Brain microvascular endothelial cell (primary cell): ENCODE results near the gene ADAM11.
"Not testable (repeated sequence)": the region's sequence is repeated elsewhere in the genome, so short reads cannot be mapped to it uniquely, and the experiment has no call there.

Source experiments
- DNase-seq: peaks from one replicate; pipeline ENCODE4 v3.0.0-alpha.2; 2020
- H3K27ac ChIP-seq: fragments of 250-450 bp; sonication (Bioruptor Pico); 2 replicates; pipeline ENCODE4 v1.5.1; 2020; ENCODE audit warnings: mild to moderate bottlenecking, moderate library complexity
- H3K27me3 ChIP-seq: fragments of 250-450 bp; sonication (Bioruptor Pico); replicated peaks from 2 replicates; pipeline ENCODE4 v1.5.1; 2020; ENCODE audit warnings: mild to moderate bottlenecking
- H3K36me3 ChIP-seq: fragments of 250-450 bp; sonication (Bioruptor Pico); replicated peaks from 2 replicates; pipeline ENCODE4 v1.5.1; 2020; ENCODE audit warnings: mild to moderate bottlenecking
- H3K4me3 ChIP-seq: 2 replicates; pipeline ENCODE4 v1.5.1; 2011; ENCODE audit warnings: low read depth, mild to moderate bottlenecking, control low read depth, low read length, moderate library complexity
- in situ Hi-C: cut with HindIII; loops from 2 replicates; pipeline ENCODE4 v1.10.0; 2017; ENCODE audit warnings: low sequenced_read_pairs, low pct_ligation_motif_present
- TF ChIP-seq, protein P1 (sequence below): IDR thresholded peaks from 2 replicates; pipeline ENCODE4 v1.5.1; 2011; ENCODE audit warnings: low read depth, mild to moderate bottlenecking, moderate library complexity, low read length, control low read depth, inconsistent platforms; ENCODE audit errors: missing control alignments

ADAM11 gene, protein sequence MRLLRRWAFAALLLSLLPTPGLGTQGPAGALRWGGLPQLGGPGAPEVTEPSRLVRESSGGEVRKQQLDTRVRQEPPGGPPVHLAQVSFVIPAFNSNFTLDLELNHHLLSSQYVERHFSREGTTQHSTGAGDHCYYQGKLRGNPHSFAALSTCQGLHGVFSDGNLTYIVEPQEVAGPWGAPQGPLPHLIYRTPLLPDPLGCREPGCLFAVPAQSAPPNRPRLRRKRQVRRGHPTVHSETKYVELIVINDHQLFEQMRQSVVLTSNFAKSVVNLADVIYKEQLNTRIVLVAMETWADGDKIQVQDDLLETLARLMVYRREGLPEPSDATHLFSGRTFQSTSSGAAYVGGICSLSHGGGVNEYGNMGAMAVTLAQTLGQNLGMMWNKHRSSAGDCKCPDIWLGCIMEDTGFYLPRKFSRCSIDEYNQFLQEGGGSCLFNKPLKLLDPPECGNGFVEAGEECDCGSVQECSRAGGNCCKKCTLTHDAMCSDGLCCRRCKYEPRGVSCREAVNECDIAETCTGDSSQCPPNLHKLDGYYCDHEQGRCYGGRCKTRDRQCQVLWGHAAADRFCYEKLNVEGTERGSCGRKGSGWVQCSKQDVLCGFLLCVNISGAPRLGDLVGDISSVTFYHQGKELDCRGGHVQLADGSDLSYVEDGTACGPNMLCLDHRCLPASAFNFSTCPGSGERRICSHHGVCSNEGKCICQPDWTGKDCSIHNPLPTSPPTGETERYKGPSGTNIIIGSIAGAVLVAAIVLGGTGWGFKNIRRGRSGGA

DNA sequence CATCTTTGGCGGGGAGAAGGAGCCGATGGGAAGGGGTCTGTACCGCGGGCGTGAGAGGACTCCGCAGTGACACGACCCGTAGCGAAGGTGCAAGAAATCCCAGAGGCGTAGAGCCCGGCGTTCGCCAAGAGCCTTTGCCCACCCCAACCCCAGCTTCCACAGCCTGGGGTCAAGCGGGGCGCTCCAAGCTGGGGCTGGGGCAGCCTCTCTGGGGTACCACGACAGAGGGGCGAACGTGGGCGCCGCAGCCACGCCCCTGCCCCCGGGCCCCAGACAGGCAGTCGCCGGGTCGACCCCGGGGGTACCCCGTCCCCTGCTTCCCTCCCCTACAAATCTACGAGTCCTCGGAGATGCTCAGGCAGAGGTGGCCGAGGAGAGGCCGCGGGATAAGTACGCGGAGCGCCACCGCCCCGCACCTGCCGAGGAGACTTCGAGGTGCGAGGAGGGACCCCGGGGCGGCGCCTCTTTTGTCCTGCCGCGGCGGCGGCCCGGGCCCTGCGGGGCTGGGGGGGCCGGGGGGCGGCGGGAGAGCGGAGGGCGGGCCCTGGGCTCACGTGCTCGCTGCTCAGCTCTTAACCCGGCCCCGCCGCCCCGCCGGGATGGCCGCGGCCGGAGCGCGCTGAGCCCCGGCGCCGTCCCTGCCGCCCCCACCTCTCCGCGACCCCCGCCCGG, at the start of gene ADAM11:
TSS of gene ADAM11 (plus strand) at position 575 of the 672 bp plus-strand sequence. CDS start 212 bp downstream, outside the sequence.
- H3K4me3 ChIP-seq, result peak within 1 kb of the TSS; percentile 40
- TF ChIP-seq, protein P1, sequence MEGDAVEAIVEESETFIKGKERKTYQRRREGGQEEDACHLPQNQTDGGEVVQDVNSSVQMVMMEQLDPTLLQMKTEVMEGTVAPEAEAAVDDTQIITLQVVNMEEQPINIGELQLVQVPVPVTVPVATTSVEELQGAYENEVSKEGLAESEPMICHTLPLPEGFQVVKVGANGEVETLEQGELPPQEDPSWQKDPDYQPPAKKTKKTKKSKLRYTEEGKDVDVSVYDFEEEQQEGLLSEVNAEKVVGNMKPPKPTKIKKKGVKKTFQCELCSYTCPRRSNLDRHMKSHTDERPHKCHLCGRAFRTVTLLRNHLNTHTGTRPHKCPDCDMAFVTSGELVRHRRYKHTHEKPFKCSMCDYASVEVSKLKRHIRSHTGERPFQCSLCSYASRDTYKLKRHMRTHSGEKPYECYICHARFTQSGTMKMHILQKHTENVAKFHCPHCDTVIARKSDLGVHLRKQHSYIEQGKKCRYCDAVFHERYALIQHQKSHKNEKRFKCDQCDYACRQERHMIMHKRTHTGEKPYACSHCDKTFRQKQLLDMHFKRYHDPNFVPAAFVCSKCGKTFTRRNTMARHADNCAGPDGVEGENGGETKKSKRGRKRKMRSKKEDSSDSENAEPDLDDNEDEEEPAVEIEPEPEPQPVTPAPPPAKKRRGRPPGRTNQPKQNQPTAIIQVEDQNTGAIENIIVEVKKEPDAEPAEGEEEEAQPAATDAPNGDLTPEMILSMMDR, result no peak
- in situ Hi-C loops, result no loop called here

DNA sequence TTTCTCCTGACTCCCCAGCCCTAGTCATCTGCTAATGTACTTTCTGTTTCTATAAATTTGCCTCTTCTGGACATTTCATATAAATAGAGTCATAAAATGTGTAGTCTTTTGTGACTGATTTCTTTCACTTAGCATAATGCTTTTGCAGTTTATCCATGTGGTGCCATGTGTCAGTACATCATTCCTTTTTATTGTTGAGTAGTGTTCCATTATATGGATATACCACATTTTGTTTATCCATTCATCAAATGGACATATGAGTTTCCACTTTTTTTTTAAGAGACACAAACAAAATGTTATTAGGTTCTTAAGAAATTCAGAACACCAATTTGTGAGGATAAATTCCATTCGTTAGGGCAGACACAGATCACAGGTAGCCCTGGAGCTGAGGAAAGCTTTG, 39.3 kb upstream of the ADAM11 start:
- TF ChIP-seq, protein P1, result no peak
- in situ Hi-C loops, result no loop called here
- Histone ChIP-seq H3K4me3 (no peak overlapping the region), H3K27ac (no peak overlapping the region), H3K27me3 (no peaks in the 10 kb centered on the region), H3K36me3 (no peaks in the 10 kb centered on the region)
- DNase-seq, result no peak

More for the DNA sequence above, at the start of gene ADAM11:
- H3K36me3 ChIP-seq, result no peaks in the 10 kb centered on the region
- H3K27ac ChIP-seq, result no peak within 1 kb of the TSS
- DNase-seq, result no peak
- peaks cover 5% of the 10 kb centered on the region for H3K27me3 ChIP-seq

DNA sequence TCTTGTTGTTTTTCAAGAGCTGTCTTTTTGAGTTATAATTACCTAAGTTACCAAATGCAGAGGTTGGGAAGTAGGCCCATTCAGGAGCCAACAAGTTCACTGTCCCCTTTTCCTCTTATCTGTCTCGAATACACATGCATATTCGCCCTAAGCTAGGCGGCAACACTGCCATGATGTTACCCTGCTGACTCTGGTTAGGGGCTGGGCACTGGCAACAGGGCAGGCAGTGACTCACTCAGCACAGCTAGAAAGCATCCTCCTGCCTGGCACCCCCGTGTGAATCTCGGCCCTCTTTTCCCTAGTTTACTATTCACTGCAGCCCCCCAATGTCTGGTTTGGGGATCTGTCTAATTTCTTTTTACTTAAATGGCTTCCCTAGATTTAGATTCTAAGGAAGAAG, 36.5 kb upstream of the ADAM11 start:
- no peaks in the 10 kb centered on the region for H3K36me3 ChIP-seq
- in situ Hi-C loops, result no loop called here
- H3K27me3 ChIP-seq, result no peaks in the 10 kb centered on the region

DNA sequence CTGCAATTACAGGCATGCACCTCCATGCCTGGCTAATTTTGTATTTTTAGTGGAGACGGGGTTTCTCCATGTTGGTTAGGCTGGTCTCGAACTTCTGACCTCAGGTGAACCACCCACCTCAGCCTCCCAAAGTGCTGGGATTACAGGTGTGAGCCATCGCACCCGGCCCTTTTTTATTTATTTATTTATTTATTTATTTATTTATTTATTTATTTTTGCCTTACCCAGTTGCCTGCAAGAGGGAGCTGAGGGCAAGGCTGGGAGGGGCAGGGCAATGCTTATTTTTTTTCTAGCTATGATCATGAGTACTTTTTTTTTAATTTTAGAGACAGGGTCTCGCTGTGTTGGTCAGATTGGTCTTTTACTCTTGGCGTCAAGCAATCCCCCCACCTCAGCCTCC, 32.7 kb upstream of the ADAM11 start:
- DNase-seq, H3K36me3 ChIP-seq, H3K27me3 ChIP-seq: not testable (repeated sequence)

More for the DNA sequence above, 36.5 kb upstream of the ADAM11 start:
- DNase-seq, result no peak
- Histone ChIP-seq H3K4me3 (no peak overlapping the region), H3K27ac (no peak overlapping the region)
- TF ChIP-seq, protein P1, result no peak

DNA sequence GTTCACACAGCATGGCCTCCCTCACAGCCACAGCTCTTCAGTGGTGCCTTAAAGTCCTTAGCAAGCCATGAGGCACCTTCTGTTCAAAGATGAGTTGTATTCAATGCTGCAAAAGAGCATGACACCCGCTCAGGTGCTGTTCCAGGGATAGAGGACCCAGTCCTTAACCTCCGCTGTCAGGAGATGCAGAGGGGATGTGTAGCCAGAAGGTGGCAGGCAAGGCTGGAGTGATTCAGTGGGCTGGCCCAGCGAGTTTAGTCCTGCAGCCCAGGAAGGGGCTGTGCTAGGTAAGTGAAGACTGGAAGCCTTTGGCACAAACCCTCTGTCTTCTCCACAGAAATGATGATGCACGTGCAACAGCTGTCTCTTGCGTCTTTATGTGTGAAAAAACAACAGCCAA, 25.0 kb upstream of the ADAM11 start:
- Histone ChIP-seq H3K27ac (no peak overlapping the region), H3K4me3 (no peak overlapping the region), H3K36me3 (peaks cover 3% of the 10 kb centered on the region), H3K27me3 (no peaks in the 10 kb centered on the region)
- DNase-seq, result peak; percentile 20
- TF ChIP-seq, protein P1, result peak; percentile 63
- in situ Hi-C loops, result no loop called here

More for the DNA sequence above, 32.7 kb upstream of the ADAM11 start:
- H3K27ac ChIP-seq, in situ Hi-C loops, H3K4me3 ChIP-seq: not testable (repeated sequence)

DNA sequence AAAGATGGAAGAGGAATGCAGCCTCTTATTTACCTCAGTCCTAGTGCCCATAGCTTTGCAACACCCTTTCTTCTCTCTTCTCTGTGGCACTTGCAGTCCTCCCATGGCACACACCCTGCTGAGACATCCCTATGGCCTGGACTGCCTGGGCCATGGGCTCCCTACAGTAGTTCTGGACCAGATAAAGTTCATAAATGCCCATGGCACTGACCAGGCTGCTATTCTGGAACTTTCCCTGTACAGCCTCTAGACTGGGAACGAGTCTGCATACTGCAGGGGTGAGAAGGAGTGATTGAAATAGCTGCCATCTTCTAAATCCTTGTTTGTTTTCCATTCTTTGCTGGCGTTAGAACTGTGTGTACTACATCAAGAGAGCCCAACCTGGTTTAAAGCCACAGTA, 24.5 kb upstream of the ADAM11 start:
- H3K4me3 ChIP-seq, result no peak overlapping the region
- H3K27ac ChIP-seq, result no peak overlapping the region
- H3K27me3 ChIP-seq, result no peaks in the 10 kb centered on the region
- in situ Hi-C loops, result no loop called here
- peaks cover 3% of the 10 kb centered on the region for H3K36me3 ChIP-seq
- TF ChIP-seq, protein P1, result no peak
- no peak for DNase-seq
